HL-60 (cell line): ENCODE measurements around the gene CACUL1.

Experiments
- POLR2AphosphoS5 ChIP-seq: IDR thresholded peaks from 2 replicates; pipeline ENCODE4 v1.6.1; 2012; ENCODE audit warnings: low read depth
- REST ChIP-seq: IDR thresholded peaks from 2 replicates; pipeline ENCODE4 v1.6.1; 2012; ENCODE audit warnings: low read depth; ENCODE audit not compliant: insufficient replicate concordance
- TF ChIP-seq, protein P1 (sequence below): IDR thresholded peaks from one replicate; pipeline ENCODE4 v1.5.1; 2011; ENCODE audit warnings: low read length, control low read depth, inconsistent platforms; ENCODE audit not compliant: insufficient read depth

DNA sequence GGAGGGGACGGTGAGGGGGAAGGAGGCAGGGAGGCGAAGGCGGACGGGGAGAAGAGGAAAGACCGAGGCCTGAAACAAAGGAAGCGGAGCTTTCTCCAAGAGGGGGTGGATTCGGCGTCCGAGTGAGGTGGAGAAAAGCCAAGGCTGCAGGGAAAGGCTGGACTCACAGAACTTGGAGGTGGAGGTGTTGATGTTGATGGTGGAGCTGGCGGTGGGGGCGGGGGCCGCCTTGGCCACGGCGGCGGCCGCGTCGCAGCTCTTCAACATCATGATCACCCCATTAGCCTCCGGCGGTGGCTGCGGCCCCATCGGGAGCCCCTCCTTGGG, 578 bp downstream of the CACUL1 start:
- TF ChIP-seq, protein P1, sequence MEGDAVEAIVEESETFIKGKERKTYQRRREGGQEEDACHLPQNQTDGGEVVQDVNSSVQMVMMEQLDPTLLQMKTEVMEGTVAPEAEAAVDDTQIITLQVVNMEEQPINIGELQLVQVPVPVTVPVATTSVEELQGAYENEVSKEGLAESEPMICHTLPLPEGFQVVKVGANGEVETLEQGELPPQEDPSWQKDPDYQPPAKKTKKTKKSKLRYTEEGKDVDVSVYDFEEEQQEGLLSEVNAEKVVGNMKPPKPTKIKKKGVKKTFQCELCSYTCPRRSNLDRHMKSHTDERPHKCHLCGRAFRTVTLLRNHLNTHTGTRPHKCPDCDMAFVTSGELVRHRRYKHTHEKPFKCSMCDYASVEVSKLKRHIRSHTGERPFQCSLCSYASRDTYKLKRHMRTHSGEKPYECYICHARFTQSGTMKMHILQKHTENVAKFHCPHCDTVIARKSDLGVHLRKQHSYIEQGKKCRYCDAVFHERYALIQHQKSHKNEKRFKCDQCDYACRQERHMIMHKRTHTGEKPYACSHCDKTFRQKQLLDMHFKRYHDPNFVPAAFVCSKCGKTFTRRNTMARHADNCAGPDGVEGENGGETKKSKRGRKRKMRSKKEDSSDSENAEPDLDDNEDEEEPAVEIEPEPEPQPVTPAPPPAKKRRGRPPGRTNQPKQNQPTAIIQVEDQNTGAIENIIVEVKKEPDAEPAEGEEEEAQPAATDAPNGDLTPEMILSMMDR, result no peak
- no peak for TF ChIP-seq POLR2AphosphoS5
- TF ChIP-seq REST, result no peak
